Testis (tissue), 2 donors: Measurements from ENCODE around the gene PITRM1.

ENCODE experiments used
- POLR2A ChIP-seq: fragments of 450-650 bp; IDR thresholded peaks from one replicate; pipeline ENCODE4 v1.6.1; 2017; ENCODE audit warnings: antibody characterized with exemption, mild to moderate bottlenecking, moderate library complexity
- TF ChIP-seq, protein P1 (sequence below), 3 experiments: fragments of 450-650 bp in 2 of 3; fragments of 200-600 bp in 1 of 3; sonication (generic) in 1 of 3; IDR thresholded peaks; one replicate each; pipeline ENCODE4 v1.5.1; 2016 to 2019; ENCODE audit warnings: antibody characterized with exemption in 3 of 3, mild to moderate bottlenecking in 2 of 3, moderate library complexity in 1 of 3

DNA sequence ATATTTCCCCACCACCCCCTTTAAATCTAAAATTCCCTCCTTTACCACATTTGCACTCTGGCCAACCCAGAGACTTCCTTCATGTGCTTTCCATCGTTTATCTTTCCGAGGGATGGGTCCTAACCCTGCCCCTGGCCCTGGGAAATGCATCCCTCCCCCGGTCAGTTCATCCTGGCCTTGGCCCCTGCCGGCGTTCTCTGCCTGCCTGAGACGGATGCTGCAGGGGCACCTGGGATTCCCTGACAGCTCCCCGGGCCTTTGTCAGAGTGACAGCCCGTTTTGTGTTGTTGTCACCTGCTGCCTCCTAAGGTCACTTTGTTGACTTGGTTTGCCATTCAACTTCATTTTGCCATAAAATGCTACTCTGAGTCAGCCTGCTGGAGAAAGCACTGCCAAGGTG is 34.8 kb upstream of the PITRM1 start:
- TF ChIP-seq, protein P1, sequence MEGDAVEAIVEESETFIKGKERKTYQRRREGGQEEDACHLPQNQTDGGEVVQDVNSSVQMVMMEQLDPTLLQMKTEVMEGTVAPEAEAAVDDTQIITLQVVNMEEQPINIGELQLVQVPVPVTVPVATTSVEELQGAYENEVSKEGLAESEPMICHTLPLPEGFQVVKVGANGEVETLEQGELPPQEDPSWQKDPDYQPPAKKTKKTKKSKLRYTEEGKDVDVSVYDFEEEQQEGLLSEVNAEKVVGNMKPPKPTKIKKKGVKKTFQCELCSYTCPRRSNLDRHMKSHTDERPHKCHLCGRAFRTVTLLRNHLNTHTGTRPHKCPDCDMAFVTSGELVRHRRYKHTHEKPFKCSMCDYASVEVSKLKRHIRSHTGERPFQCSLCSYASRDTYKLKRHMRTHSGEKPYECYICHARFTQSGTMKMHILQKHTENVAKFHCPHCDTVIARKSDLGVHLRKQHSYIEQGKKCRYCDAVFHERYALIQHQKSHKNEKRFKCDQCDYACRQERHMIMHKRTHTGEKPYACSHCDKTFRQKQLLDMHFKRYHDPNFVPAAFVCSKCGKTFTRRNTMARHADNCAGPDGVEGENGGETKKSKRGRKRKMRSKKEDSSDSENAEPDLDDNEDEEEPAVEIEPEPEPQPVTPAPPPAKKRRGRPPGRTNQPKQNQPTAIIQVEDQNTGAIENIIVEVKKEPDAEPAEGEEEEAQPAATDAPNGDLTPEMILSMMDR (IDR thresholded peaks at IDR 0.05): no peak
- no peak for TF ChIP-seq POLR2A
